Stimulated activated CD8-positive, alpha-beta memory T cell treated with anti-CD3 and anti-CD28 coated beads, Interleukin-12 subunit alpha, Interleukin-12 subunit beta, amount 100 ng/mL, for 24 hours (primary cell): ENCODE data around the gene CREBBP.

Experiments
- DNase-seq: peaks from one replicate; pipeline ENCODE4 v3.0.0-alpha.2; 2020; ENCODE audit errors: extremely low read depth

The CREBBP gene

DNA sequence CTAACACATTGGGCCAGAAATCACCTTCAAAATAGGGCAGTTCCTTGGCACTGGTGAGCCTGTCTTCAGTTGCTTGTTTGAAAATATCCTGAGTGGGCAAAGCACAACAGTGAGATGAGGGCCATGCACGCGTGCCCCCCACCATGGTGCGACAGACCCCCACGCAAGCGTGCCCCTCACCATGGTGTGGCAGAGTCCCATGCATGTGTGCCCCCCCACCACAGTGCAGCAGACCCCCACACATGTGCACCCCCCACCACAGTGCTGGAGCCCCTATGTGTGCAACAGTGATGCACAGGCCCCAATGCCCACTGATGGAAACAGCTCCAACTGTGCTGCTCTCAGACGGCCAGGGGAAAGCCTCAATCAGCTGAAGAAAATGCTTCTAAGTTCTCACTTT, 144.4 kb downstream of the CREBBP start:
- DNase-seq: no peak

DNA sequence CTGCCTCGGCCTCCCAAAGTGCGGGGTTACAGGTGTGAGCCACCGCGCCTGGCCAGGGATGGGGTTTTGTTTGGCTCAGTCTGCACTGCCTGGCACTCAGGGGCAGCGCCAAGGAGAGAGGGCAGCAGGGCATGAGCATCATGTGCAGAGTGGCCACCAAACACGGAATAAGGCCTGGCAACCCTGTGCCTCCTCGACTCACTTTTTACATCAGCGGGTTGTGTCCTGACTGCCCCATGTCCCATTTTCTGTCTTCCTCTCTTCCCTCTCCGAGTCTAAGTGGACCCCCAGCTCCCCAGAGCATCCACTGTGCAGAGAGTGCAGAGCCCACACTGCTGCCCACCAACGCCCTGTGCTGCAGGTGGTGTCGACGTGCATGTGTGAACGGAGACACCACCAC, 145.0 kb downstream of the CREBBP start:
- DNase-seq: no peak

DNA sequence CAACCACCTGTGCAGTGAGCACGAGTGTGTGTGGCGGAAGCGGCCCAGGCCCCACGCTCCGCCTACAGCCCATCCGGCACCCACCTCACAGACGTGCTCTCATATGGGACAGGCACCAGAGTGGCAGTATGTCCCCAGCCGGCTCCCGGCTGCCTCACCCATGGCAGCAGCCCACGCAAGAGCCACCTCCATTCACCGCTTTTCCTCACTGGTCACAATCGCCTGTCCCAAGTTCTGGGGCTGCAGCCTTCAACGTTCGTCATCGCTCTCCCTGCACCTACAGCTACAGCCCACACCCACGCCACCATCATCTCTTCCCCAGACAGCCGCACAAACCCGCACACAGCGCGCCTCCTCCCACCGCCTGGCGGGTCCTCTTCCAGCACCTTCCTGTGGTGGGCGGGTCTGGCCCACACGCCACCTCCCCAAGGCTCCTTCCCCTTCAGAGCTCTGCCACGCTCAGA, 145.7 kb downstream of the CREBBP start:
- DNase-seq: no peak

DNA sequence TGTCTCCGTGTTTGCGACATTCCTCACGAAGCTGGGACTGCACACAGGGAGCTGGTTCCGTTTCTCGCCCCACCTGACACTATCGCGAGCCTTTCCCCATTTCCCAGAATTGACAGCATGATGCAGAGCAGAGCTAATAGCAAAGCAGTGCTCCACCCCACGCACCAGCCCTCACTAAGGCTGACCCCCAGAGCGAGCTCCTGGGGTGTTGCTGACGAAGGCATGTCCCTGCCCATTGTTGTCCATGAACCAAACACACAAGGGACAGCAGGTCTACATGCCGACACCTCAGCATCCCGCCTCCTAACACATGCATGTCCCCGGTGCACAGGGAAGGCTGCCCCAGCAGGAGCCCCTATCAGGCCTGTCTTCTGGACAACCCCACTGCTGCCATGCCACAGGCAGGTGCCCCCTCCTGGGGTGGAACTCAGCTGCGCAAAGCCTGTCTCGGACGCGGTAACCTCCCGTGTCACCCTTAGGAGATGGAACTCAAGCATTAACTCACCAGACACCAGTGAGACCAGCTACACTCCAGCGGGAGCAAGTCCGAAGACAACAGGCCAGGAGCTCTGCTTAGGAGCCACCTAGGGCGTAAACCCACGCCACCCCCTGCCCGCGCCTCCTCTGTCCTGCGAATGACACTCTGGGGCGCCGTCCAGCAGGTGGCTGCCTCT, 146.3 kb downstream of the CREBBP start:
- no peak for DNase-seq

DNA sequence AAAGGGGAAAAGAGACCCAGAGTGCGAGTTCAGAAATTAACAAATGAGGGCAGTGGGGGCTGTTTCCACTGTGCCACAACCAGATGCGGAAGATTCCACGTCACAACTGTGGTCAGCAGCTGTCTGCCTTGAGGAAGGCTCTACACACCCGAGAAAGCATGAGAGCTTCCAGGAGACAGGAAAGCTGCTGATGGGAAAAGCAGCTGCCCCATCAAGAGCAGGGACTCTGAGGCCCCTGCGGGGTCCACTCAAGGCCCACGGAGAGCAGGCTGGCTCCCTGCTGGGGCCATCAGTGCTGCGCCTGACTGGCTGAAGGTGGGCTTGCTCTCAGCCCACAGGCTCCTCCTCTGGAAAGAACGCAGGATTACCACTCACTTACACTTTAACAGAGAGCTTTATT, 148.3 kb downstream of the CREBBP start:
- DNase-seq: no peak

DNA sequence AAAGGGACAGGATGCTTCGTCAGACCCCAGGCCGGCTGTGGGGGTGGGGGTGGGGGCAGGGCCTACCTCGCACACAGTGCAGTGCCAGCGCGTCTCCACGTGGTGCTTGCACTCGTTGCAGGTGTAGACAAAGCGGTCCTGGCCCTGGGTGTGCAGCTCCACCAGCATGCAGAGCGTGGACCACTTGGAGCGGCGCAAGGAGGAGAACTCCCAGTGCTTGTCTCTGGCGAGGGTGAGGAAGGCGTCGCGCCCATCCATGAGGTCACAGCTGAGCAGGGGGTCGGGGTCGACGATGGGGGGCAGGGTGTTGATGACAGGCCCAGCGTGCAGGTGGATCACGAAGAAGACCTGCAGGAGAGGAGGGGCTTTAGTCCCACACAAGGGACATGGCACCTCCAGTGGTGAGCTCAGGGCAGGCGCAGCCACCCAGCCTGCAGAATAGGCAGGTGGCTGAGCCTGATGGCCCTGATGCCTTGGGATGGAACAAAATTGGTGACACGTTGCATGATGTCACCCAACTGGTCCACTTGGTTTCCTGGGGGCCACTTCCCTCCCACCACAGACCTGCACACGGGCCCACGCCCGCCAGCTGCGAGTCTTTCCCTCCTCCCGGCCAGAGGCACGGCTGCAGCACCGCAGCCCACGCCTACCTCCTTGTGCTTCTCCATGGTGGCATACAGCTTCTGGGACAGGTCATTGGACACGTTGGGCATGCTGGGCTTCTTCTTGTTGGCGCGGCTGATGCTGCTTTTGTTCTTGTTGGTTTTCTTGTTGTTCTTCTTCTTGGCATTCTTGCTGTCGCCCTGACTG, 149.2 kb downstream of the CREBBP start:
- no peak for DNase-seq

DNA sequence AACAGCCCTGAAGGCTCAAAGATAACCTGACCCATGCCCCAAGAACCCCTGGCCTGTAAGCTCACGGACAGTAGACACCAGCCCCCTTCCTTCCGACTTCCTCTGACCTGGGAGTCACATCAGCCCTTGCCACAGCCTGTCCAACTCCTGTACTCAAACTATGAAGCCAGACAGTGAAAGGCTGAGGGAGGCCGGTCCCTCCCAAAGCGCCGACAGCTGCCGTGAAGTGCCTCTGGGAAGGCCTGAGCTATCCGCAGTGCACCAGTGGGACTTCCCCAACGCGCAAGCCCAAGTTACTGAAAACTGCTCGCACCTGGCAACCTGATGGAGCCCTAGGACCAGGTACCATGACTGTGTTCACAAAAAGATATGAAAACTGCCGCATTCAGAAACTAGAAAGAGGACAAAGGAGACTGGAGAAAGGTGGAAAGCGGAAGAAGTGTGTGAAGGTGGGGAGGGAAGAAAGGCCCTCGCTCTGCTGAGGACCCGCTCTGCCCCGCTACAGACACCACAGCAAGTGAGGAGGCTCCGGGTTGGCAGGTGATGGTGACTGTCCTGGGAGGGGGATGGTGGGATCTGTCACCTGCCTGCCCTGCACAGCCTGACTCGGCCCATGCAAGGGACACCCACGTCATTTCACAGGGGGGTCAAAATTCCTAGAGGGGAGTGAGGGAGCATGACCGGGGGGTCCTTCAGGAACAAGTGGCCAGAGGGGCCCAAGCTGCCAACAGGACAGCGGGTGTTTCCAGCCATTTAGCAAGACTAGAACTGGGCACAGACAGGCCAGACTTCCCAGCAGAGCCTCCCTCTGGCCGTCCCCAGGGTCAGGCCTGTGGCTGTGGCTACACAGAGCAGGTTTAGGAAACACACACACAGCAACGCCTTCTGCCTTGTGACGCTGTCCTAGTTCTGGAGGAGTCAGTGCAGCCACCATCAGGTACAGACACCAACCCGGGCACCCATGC, 150.1 kb downstream of the CREBBP start:
- DNase-seq: no peak

DNA sequence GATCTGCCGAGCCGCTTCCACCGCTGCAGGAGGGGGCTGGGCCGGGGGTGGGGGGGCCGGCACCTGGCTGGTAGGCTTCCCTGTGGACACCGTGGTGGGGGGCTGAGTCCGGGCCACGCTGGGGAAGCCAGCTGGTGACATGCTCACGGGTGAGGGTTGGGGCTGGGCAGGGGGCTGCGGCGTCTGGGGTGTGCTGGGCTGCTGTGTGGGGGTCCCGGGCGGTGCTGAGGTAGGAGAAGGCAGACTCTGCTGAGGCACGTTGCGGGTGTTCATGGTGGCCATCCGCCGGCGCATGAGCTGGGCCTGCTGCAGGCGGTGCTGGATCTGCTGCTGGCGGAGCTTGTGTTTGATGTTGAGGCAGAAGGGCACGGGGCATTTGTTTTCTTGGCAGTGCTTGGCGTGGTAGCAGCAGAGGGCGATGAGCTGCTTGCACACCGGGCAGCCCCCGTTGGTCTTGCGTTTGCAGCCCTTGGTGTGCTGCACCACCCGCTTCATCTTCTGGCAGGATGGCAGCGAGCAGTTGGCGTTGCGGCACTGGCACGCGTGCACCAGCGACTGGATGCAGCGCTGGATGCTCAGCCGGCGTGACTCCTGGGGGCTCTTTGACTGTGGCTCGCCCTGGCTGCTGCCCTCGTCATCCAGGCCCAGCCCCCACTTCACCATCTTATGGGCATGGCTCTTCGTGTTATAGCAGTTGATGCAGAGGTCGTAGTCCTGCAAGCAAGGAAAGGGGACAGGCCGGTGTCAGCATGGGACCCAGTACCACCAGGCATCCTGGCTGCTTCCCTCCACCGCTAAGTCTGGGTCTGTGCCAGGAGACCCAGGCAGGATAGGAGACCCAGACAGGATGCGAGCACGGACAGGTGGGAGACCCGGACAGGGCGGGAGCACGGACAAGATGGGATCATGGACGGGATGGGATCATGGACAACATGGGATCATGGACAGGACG, 151.1 kb downstream of the CREBBP start:
- no peak for DNase-seq

DNA sequence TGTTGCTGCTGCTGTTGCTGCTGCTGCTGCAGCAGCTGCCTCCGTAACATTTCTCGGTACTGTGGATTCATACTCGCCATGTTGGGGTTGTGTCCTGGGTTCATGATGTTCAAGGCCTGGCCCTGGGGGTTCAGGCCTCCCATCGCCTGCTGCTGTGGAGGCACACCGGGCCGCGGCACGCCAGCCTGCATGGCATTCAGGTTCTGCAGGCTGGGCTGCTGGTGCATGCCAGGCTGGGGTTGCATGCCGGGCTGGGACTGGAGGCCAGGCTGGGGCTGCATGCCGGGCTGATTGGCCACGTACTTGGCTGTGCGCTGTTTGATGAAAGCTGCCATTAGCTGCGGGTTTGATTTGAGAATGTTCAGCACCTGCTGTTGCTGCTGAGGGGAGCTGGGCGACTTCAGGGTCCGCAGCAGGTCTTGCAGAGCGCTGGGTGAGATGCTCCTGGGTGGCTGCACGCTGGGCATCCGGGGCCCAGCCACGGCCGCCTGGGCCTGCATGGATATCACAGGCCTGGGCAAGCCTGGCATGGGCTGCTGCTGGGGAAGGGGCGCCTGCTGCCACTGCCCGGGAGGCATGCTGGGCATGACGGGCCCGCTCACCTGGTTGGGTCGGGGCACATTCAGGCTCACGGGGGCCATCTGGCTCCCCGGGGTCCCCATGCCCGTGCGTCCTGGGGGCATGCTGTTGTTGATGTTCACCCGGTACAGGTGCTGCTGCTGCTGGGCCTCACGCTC, 151.9 kb downstream of the CREBBP start:
- no peak for DNase-seq

DNA sequence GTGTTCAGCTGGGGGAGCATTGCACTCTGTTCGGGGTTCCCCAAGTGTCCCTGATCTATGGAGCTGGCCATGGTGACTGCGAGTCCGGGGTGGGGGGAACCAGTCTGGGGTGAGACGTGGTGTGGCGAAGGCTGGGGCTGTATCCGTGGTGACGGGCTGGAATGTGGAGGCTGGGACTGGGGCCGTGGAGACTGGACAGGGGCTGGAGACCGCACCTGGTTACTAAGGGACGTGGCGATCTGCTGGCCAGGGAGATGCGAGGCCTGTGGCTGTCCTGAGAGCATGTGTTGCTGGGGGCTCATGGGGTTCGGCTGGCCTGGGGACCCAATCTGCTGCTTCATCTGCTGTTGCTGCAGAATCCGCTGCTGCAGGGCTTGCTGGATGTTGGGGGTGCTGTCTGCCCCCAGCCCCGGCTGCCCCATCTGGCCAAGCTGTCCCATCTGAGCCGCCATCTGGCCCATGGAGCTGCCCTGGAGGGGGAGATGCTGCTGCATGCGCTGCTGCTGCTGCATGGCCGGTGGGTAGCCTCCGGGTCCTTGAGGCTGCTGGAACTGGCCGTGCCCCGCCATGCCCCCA, 152.6 kb downstream of the CREBBP start:
- no peak for DNase-seq

DNA sequence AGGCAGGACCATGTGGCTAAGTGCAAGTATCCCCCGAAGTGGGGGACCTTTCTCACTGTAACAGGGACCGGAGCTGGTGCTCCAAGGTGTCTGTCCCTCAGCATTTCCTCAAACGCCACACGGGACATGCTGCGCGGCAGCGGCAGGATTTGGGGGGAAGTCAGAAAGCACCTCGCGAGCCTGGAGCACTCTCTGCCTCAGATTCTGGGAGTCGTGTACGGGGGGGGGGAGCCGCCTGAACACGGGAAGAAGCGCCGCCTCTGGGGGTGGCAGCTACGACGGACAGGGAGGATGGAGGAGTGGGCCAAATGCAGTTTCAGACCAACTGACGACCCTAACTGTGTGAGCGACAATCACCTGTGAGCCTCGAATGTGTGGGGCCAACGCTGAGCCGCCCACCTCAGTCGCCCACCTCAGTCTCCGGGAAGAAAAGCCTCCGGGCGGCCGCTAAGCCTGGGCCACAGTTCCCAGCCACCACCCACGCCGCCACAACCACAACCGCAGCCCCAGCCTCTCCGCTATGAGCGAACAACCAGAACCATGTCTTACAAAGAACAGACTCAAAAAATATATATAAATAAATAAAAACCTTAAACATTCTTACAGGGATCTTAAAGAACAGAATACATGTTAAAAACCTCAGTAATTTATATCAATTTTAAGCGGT, 154.4 kb downstream of the CREBBP start:
- no peak for DNase-seq

DNA sequence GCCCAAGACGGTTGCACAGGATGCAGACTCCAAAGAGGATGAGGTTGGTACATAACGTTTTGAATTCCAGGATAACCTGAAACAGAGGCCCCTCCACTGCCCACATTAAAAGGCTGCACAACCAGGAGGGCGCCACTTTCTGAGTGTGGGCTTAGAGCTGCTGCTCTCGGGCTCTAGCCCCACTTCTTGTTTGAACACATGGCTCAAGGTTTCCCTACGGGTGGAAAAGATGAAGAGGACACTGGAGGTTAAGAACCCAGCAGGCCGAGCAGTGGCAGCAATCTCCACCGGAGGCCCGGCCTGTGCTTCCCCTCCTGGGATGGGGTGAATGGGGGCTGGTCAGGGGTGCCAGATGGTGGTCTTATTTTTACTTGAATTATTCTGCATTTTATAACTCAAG, 155.2 kb downstream of the CREBBP start:
- DNase-seq: no peak

DNA sequence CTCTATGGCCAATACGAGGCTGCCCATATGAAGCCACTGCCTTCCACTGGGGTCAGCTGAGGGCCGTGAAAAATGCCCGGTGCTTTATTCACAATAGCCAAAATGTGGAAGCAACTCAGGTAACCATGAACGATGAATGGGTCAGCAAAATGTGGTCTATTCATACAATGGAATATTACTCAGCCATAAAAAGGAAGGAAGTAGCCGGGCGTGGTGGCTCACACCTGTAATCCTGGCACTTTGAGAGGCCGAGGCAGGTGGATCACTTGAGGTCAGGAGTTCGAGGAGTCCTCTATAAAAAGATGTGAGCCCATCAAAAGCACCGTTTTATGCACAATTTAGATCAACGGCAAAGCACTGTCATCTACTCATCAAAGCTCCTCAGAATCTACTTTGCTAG, 158.0 kb downstream of the CREBBP start:
- no peak for DNase-seq

DNA sequence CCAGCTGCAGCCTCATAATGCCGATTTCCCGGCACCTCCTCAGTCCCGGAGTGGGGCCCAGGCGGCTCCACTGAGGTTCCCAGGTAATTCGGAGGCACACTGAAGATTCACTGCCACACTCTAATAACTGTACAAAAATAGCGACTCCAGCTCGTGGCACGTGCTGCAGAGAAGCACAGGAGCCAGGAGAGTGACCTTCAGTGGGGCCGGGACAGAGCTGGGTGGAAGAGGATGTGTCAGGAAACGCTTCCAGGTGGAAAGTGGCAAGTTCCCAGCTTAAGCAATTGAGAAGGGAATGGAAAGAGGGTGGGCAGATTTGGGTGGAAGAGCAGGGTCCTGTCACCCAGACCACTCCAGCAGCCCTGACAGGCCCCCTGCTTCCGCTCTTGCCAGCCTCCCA, 160.1 kb downstream of the CREBBP start:
- DNase-seq: no peak

DNA sequence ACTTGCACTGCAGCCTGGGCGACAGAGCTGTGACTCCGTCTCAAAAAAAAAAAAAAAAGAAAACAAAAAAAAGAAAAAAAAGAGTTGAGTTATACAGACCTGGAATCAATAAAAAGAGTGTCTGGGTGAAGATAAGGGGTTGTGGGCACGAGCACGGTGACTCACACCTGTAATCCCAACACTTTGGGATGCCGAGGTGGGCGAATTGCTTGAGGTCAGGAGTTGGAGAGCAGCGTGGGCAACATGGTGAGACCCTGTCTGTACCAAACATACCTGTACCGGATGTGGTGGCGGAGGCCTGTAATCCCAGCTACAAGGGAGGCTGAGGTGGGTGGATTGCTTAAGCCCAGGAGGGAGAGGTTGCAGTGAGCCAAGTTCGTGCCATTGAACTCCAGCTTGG, 161.9 kb downstream of the CREBBP start:
- no peak for DNase-seq

DNA sequence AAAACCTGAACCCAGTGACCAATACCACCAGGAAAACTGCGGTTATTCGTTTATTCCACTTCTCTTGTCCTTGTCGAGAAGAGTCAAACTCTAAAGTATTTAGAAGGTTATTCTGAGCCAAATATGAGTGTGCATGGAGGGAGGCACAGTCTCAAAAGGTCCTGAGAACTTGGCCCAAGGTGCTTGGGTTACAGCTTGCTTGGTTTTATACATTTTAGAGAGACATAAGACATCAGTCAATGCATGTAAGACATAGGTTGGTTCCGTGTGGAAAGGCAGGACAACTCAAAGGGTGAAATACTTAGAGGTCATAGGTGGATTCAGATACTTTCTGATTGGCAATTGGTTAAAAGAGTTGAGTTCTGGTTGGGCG, 162.5 kb downstream of the CREBBP start:
- no peak for DNase-seq

DNA sequence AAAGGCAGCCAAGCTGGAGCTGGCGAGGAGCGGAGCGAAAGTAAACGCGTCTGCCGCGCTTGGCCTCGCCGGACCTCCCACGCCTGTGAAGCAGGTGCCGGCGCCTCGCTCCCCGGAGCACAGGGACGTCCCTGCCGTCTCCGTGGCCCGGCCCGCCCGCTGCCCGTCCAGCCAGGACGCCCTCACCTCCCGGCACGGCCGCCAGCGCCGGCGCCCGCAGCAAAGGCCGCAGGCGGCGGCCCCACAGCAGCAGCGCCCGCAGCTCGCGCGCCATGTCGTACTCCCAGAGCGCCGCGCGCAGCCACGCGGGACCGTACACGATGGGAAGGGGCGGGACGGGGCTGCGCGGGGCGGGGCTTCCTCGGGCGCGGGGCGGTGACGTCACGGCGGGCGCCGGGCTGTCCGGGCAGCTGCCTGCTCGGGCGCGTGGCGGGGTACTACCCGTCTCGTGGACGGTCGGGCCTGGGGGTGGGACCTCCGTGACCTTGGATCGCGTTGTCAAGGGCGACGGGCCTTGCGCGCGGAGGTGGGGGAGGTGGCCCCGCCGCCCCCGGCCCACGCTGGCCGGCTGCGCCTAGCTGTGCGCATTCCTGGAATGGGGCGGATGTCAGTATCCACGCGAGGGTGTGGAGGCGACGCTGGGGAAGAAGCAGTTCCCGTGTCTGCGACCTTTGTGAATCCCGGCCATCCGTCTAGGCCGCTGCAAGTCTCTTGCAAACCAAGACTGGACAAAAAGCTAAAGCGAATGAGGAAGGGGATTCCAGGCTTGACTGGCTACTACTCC, 163.1 kb downstream of the CREBBP start, which contains the start of gene TRAP1:
TSS of gene TRAP1 (minus strand) at position 290 of the 784 bp plus-strand sequence. CDS start at position 274, 16 bp downstream.
- peak; percentile 75 for DNase-seq

DNA sequence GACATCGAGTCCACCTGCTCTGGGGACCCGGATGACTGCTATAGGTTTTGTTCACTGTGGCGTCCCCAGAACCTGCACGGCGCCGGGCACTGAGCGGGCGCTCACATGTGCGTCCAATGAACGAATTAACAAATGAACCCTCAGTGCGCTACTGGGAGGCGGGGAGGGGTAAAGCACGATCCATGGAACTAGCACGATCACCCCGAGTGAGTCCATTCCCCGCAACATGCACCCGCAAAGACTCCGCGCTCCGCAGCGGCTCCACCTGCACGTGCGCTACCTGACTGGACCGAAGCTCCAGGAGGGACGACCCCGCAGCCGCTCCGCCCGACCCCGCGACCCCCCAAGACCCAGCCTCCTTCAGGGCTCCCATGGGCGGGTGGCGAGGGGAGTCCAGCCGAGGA, 163.7 kb downstream of the CREBBP start:
- no peak for DNase-seq

DNA sequence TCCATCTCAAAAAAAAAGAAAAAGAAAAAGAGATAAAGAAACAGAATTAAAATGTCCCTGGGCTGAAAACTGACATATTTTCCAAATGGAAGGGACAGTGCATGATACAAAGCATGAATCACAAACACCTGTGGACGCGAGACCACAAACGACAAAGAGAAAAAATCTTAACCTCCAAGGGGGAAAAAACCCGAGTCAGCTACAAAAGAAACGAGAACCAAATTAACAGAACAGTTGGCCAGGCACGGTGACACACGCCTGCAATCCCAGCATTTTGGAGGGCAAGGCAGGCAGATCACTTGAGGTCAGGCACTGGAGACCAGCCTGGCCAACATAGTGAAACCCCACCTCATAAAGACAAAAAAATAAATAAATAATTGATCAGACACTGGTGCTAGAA, 165.1 kb downstream of the CREBBP start:
- DNase-seq: no peak
